B cell (primary cell): Measurements from ENCODE around the gene RELB. TPM values are rescaled to one million over a fixed set of nuclear protein-coding genes. Genes with fewer than 3 reads are reported as not detected.

ENCODE experiments used
- ATAC-seq: fragments of 200-7000 bp; cut with Tn5 transposase; one replicate; pipeline ENCODE4 v1.10.0; 2021; ENCODE audit warnings: low read depth, mild to moderate bottlenecking, moderate number of reproducible peaks, moderate library complexity
- CTCF ChIA-PET: fragments of 350-600 bp; sonication (Branson Sonifier 250); formaldehyde crosslinking; loops from one replicate; lab custom pipeline; 2021; ENCODE audit warnings: antibody characterized with exemption, inconsistent platforms; lab: Charles Lee
- POLR2A ChIA-PET: fragments of 350-600 bp; sonication (Branson Sonifier 250); formaldehyde crosslinking; loops from one replicate; lab custom pipeline; 2021; ENCODE audit warnings: antibody characterized with exemption; lab: Charles Lee
- DNase-seq: peaks from one replicate; pipeline ENCODE4 v3.0.0; 2013
- H2AFZ ChIP-seq: 2 replicates; pipeline ENCODE4 v1.6.1; 2012; ENCODE audit warnings: mild to moderate bottlenecking, low read depth, low read length; ENCODE audit not compliant: insufficient read depth, poor library complexity, severe bottlenecking
- H3K27ac ChIP-seq, 2 donors: 1 replicate in 1 of 2; 2 replicates in 1 of 2; pipeline ENCODE4 v1.5.1; 2012 to 2013; ENCODE audit warnings: low read length in 2 of 2, mild to moderate bottlenecking in 2 of 2, moderate library complexity in 1 of 2
- H3K27me3 ChIP-seq, 4 experiments: fragments of 200-600 bp in 1 of 4; sonication (generic) in 1 of 4; replicated peaks in 1 of 4; 1 replicate in 2 of 4; 2 replicates in 2 of 4; pipeline versions ENCODE4 v1.6.1 to v1.7.0; 2013 to 2016; ENCODE audit warnings: low read length in 3 of 4, mild to moderate bottlenecking in 2 of 4, mixed read lengths in 1 of 4, moderate library complexity in 1 of 4; ENCODE audit not compliant: insufficient read depth in 4 of 4, control insufficient read depth in 3 of 4; ENCODE audit errors: control extremely low read depth in 1 of 4
- H3K36me3 ChIP-seq, 2 experiments: replicated peaks in 1 of 2; 1 replicate in 1 of 2; 2 replicates in 1 of 2; pipeline versions ENCODE4 v1.6.1 to v1.7.1; 2013; ENCODE audit warnings: low read length in 1 of 2; ENCODE audit not compliant: insufficient read depth in 2 of 2, control insufficient read depth in 1 of 2; ENCODE audit errors: control extremely low read depth in 1 of 2, extremely low read depth in 1 of 2
- H3K4me1 ChIP-seq, 2 donors: fragments of 200-600 bp in 1 of 2; sonication (generic) in 1 of 2; 1 replicate in 1 of 2; 2 replicates in 1 of 2; pipeline versions ENCODE4 v1.5.1 to v1.6.1; 2013 to 2017; ENCODE audit warnings: low read length in 2 of 2; ENCODE audit not compliant: control insufficient read depth in 2 of 2, insufficient read depth in 2 of 2
- H3K4me2 ChIP-seq: replicated peaks from 2 replicates; pipeline ENCODE3; 2012; ENCODE audit warnings: mild to moderate bottlenecking, low read depth, low read length; ENCODE audit not compliant: poor library complexity, severe bottlenecking
- H3K4me3 ChIP-seq, 5 experiments: fragments of 200-600 bp in 1 of 5; sonication (generic) in 1 of 5; 1 replicate in 3 of 5; 2 replicates in 2 of 5; pipeline versions ENCODE4 v1.5.1 to v1.7.0; 2011 to 2016; ENCODE audit warnings: low read length in 4 of 5, mild to moderate bottlenecking in 4 of 5, low read depth in 2 of 5, control low read depth in 1 of 5, moderate library complexity in 1 of 5; ENCODE audit not compliant: insufficient read depth in 1 of 5; ENCODE audit errors: control extremely low read depth in 1 of 5, extremely low read depth in 1 of 5
- H3K79me2 ChIP-seq: fragments of 200-600 bp; sonication (generic); one replicate; pipeline ENCODE4 v1.6.0; 2016; ENCODE audit warnings: low read length; ENCODE audit not compliant: control insufficient read depth, insufficient read depth
- H3K9ac ChIP-seq: fragments of 200-600 bp; sonication (generic); 2 replicates; pipeline ENCODE4 v1.6.1; 2017; ENCODE audit warnings: mild to moderate bottlenecking, low read length, moderate library complexity
- H3K9me3 ChIP-seq, 3 donors: one replicate each; pipeline versions ENCODE4 v1.6.1 to v1.7.1; 2013; ENCODE audit warnings: low read length in 2 of 3; ENCODE audit not compliant: control insufficient read depth in 2 of 3, insufficient read depth in 1 of 3; ENCODE audit errors: control extremely low read depth in 1 of 3
- H4K20me1 ChIP-seq: 2 replicates; pipeline ENCODE4 v1.6.0; 2012; ENCODE audit warnings: mild to moderate bottlenecking, low read length; ENCODE audit not compliant: insufficient read depth, control insufficient read depth, poor library complexity, severe bottlenecking
- H3K27ac Mint-ChIP-seq: one replicate; pipeline ENCODE4 v1.8.0; 2021; ENCODE audit warnings: mixed read lengths
- H3K27me3 Mint-ChIP-seq: one replicate; pipeline ENCODE4 v1.8.0; 2021; ENCODE audit warnings: mixed read lengths
- H3K4me1 Mint-ChIP-seq: one replicate; pipeline ENCODE4 v1.8.0; 2021; ENCODE audit warnings: mixed read lengths
- H3K4me3 Mint-ChIP-seq: one replicate; pipeline ENCODE4 v1.8.0; 2021; ENCODE audit warnings: mixed read lengths
- H3K9me3 Mint-ChIP-seq: one replicate; pipeline ENCODE4 v1.8.0; 2022; ENCODE audit warnings: mixed read lengths; ENCODE audit not compliant: insufficient read depth
- EZH2 ChIP-seq: IDR thresholded peaks from 2 replicates; pipeline ENCODE4 v1.6.1; 2012; ENCODE audit warnings: borderline replicate concordance, low read depth, mild to moderate bottlenecking, moderate library complexity, low read length; ENCODE audit not compliant: insufficient read depth, poor library complexity, severe bottlenecking
- WGBS: methylation state at CpG from one replicate; pipeline ENCODE4 v1.1.5; 2013; ENCODE audit warnings: missing lambda C conversion rate; ENCODE audit not compliant: insufficient coverage; 5-methylcytosine and 5-hydroxymethylcytosine counted together
- intact Hi-C: fragments of 100-400 bp; cut with micrococcal nuclease; formaldehyde crosslinking; loops from one replicate; pipeline ENCODE4 v1.10.0; 2022
- polyA plus RNA-seq: library from polyadenylated mRNA; depleted of rRNA; stranded (reverse); fragments of >200 nt; gene quantifications from 2 replicates; pipeline ENCODE4 v1.2.3, GENCODE V29; 2012
- total RNA-seq, 2 donors: library from RNA; stranded (reverse); fragments of 120-200 nt in 1 of 2; gene quantifications; 1 replicate in 1 of 2; 2 replicates in 1 of 2; pipeline versions ENCODE4 v1.2.3 to v1.2.4, GENCODE V29; 2013 to 2022
- TF ChIP-seq, protein P1 (sequence below): fragments of 200-600 bp; IDR thresholded peaks from one replicate; pipeline ENCODE4 v1.8.0; 2022; ENCODE audit warnings: antibody characterized with exemption, mild to moderate bottlenecking

RELB gene
- total and polyA plus RNA-seq, 2 donors (not counting 1 experiment from before 2014, with no cell fraction given) = 63.8 to 106 TPM

GRCh38 chr19:45047188-45047797 lies 46.0 kb downstream of the RELB start:
- intact Hi-C loops = loop anchor here (1.0 kb wide), 3 partner anchors 8 to 58 kb away; partner anchors contain the start of gene CLASRP
- peaks cover 15% of the 10 kb centered on the region for H4K20me1 ChIP-seq
- WGBS = no CpG with 5 or more reads among the region's 7 CpGs

More at GRCh38 chr19:45047188-45047797, 46.0 kb downstream of the RELB start:
- no peak overlapping the region for H2AFZ ChIP-seq
- H3K4me1 ChIP-seq = peaks cover 65 to 69% of the 10 kb centered on the region in 2 donors
- ChIA-PET CTCF (interaction anchor here (0.8 to 4.7 kb wide), 13 partner anchors 9 to 450 kb away, joined by 3 to 21 read pairs (median 4); partner anchors contain the start of genes CLASRP, PPP1R37 and RELB), POLR2A (interaction anchor here (0.6 to 1.2 kb wide), 11 partner anchors 8 to 109 kb away, joined by 3 to 14 read pairs (median 5); partner anchors contain the start of genes CLASRP, PPP1R37 and RELB)
- H3K4me2 ChIP-seq = peak overlapping the region; percentile 79
- H3K36me3 ChIP-seq = peaks cover 0 to 50% of the 10 kb centered on the region in 2 experiments
- no peaks in the 10 kb centered on the region for H3K27me3 ChIP-seq
- H3K27ac ChIP-seq = peak overlapping the region; percentile 61 to 78
- Mint-ChIP-seq H3K4me3 (peak overlapping the region; percentile 90), H3K27ac (peak overlapping the region; percentile 89), H3K4me1 (peaks cover 68% of the 10 kb centered on the region), H3K27me3 (no peaks in the 10 kb centered on the region), H3K9me3 (no peaks in the 10 kb centered on the region)
- H3K79me2 ChIP-seq = peaks cover 88% of the 10 kb centered on the region
- no peaks in the 10 kb centered on the region for H3K9me3 ChIP-seq
- peak overlapping the region; percentile 65 for H3K9ac ChIP-seq
- TF ChIP-seq EZH2 = no peak
- TF ChIP-seq, protein P1, sequence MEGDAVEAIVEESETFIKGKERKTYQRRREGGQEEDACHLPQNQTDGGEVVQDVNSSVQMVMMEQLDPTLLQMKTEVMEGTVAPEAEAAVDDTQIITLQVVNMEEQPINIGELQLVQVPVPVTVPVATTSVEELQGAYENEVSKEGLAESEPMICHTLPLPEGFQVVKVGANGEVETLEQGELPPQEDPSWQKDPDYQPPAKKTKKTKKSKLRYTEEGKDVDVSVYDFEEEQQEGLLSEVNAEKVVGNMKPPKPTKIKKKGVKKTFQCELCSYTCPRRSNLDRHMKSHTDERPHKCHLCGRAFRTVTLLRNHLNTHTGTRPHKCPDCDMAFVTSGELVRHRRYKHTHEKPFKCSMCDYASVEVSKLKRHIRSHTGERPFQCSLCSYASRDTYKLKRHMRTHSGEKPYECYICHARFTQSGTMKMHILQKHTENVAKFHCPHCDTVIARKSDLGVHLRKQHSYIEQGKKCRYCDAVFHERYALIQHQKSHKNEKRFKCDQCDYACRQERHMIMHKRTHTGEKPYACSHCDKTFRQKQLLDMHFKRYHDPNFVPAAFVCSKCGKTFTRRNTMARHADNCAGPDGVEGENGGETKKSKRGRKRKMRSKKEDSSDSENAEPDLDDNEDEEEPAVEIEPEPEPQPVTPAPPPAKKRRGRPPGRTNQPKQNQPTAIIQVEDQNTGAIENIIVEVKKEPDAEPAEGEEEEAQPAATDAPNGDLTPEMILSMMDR = peak; percentile 43
- ATAC-seq (peak; percentile 46), DNase-seq (peak; percentile 81)
- peak overlapping the region; percentile 34 to 71 (median 51) for H3K4me3 ChIP-seq
